Urinary bladder (tissue), 4 donors: ENCODE measurements around the gene SCAF4. TPM values are rescaled to one million over a fixed set of nuclear protein-coding genes. Genes with fewer than 3 reads are reported as not detected.

ENCODE experiments used
- DNase-seq: peaks from one replicate; pipeline ENCODE4 v3.0.0-alpha.2; 2015; ENCODE audit errors: extremely low spot score
- H3K27ac ChIP-seq: one replicate; pipeline ENCODE4 v1.5.1; 2013; ENCODE audit warnings: low read depth, mild to moderate bottlenecking, moderate library complexity
- H3K36me3 ChIP-seq: one replicate; pipeline ENCODE4 v1.6.1; 2013; ENCODE audit warnings: mild to moderate bottlenecking, moderate library complexity; ENCODE audit not compliant: insufficient read depth
- H3K4me1 ChIP-seq: one replicate; pipeline ENCODE4 v1.6.1; 2013; ENCODE audit warnings: mild to moderate bottlenecking, moderate library complexity; ENCODE audit not compliant: insufficient read depth
- H3K4me3 ChIP-seq: one replicate; pipeline ENCODE4 v1.5.1; 2013; ENCODE audit warnings: low read depth, low read length
- WGBS: extraction: QIAGEN DNeasy Blood & Tissue Kit; methylation state at CpG from one replicate; pipeline ENCODE4 v1.1.7; 2013; 5-methylcytosine and 5-hydroxymethylcytosine counted together
- polyA plus RNA-seq: library from polyadenylated mRNA; stranded (reverse); fragments of 200-250 nt; gene quantifications from one replicate; pipeline ENCODE4 v1.2.3, GENCODE V29; 2013
- total RNA-seq: library from RNA; depleted of rRNA; stranded (reverse); fragments of >200 nt; gene quantifications from one replicate; pipeline ENCODE4 v1.2.3, GENCODE V29; 2014
- donor health status: healthy with polysubstance abuse.
- donor health status: healthy.

The SCAF4 gene
- total and polyA plus RNA-seq, 2 donors: 14.4 to 19.6 TPM

GRCh38 chr21:31730712-31731055, 1.2 kb downstream of the SCAF4 start:
- H3K4me3 ChIP-seq: peak overlapping the region; percentile 89

GRCh38 chr21:31729622-31730343, 2.1 kb downstream of the SCAF4 start:
- 58% methylated on average over 4 of the region's 4 CpGs for WGBS
- Histone ChIP-seq H3K36me3 (no peaks in the 10 kb centered on the region), H3K4me3 (no peak overlapping the region), H3K27ac (no peak overlapping the region), H3K4me1 (peaks cover 3% of the 10 kb centered on the region)
- DNase-seq: no peak

More at GRCh38 chr21:31730712-31731055, 1.2 kb downstream of the SCAF4 start:
- Histone ChIP-seq H3K36me3 (no peaks in the 10 kb centered on the region), H3K4me1 (peaks cover 3% of the 10 kb centered on the region), H3K27ac (peak overlapping the region; percentile 96)
- under 1% methylated on average over 14 of the region's 14 CpGs for WGBS
- DNase-seq: no peak

- H3K4me3 ChIP-seq: no peak overlapping the region
- no peak overlapping the region for H3K27ac ChIP-seq
- DNase-seq: no peak
- WGBS: 53% methylated on average over 3 of the region's 3 CpGs
- peaks cover 3% of the 10 kb centered on the region for H3K4me1 ChIP-seq
- no peaks in the 10 kb centered on the region for H3K36me3 ChIP-seq
These were observed 3.0 kb downstream of the SCAF4 start for GRCh38 chr21:31728952-31729351.

GRCh38 chr21:31728191-31728590, 3.7 kb downstream of the SCAF4 start:
- Histone ChIP-seq H3K36me3 (no peaks in the 10 kb centered on the region), H3K4me1 (peaks cover 3% of the 10 kb centered on the region)
- no peak for DNase-seq

GRCh38 chr21:31727181-31727580, 4.7 kb downstream of the SCAF4 start:
- H3K36me3 ChIP-seq: no peaks in the 10 kb centered on the region
- peaks cover 3% of the 10 kb centered on the region for H3K4me1 ChIP-seq
- 78% methylated on average over 7 of the region's 7 CpGs for WGBS
- no peak for DNase-seq
- H3K27ac ChIP-seq: no peak overlapping the region
- H3K4me3 ChIP-seq: no peak overlapping the region

More at GRCh38 chr21:31728191-31728590, 3.7 kb downstream of the SCAF4 start:
- Histone ChIP-seq H3K27ac (no peak overlapping the region), H3K4me3 (no peak overlapping the region)
- WGBS: 89% methylated on average over 2 of the region's 2 CpGs

- Histone ChIP-seq H3K4me3 (no peak overlapping the region), H3K4me1 (peaks cover 3% of the 10 kb centered on the region), H3K27ac (no peak overlapping the region), H3K36me3 (no peaks in the 10 kb centered on the region)
- no peak for DNase-seq
- 97% methylated on average over 4 of the region's 4 CpGs for WGBS
These were observed 5.5 kb downstream of the SCAF4 start for GRCh38 chr21:31726407-31726806.

GRCh38 chr21:31725202-31725839, 6.6 kb downstream of the SCAF4 start:
- DNase-seq: no peak
- Histone ChIP-seq H3K27ac (no peak overlapping the region), H3K4me3 (no peak overlapping the region), H3K4me1 (peaks cover 6% of the 10 kb centered on the region), H3K36me3 (no peaks in the 10 kb centered on the region)
- WGBS: 88% methylated on average over 6 of the region's 6 CpGs

GRCh38 chr21:31724552-31724951, 7.4 kb downstream of the SCAF4 start:
- H3K36me3 ChIP-seq: no peaks in the 10 kb centered on the region
- WGBS: 88% methylated on average over 4 of the region's 4 CpGs
- no peak overlapping the region for H3K4me3 ChIP-seq
- H3K4me1 ChIP-seq: peaks cover 7% of the 10 kb centered on the region
- no peak for DNase-seq
- no peak overlapping the region for H3K27ac ChIP-seq

GRCh38 chr21:31721381-31721780, 10.5 kb downstream of the SCAF4 start:
- WGBS: 65% methylated on average over 4 of the region's 4 CpGs
- H3K4me1 ChIP-seq: peaks cover 4% of the 10 kb centered on the region

GRCh38 chr21:31720739-31721138, 11.2 kb downstream of the SCAF4 start:
- 51% methylated on average over 3 of the region's 3 CpGs for WGBS
- no peak overlapping the region for H3K27ac ChIP-seq
- peaks cover 4% of the 10 kb centered on the region for H3K4me1 ChIP-seq
- no peak for DNase-seq
- H3K4me3 ChIP-seq: no peak overlapping the region
- no peaks in the 10 kb centered on the region for H3K36me3 ChIP-seq

More at GRCh38 chr21:31721381-31721780, 10.5 kb downstream of the SCAF4 start:
- Histone ChIP-seq H3K36me3 (no peaks in the 10 kb centered on the region), H3K4me3 (no peak overlapping the region), H3K27ac (no peak overlapping the region)
- DNase-seq: no peak

GRCh38 chr21:31720330-31720729, 11.6 kb downstream of the SCAF4 start:
- no peak for DNase-seq
- Histone ChIP-seq H3K27ac (no peak overlapping the region), H3K36me3 (no peaks in the 10 kb centered on the region), H3K4me1 (peaks cover 4% of the 10 kb centered on the region), H3K4me3 (no peak overlapping the region)
- 48% methylated on average over 2 of the region's 2 CpGs for WGBS

- DNase-seq: no peak
- Histone ChIP-seq H3K4me1 (peaks cover 6% of the 10 kb centered on the region), H3K27ac (no peak overlapping the region), H3K36me3 (no peaks in the 10 kb centered on the region), H3K4me3 (no peak overlapping the region)
- 78% methylated on average over 2 of the region's 2 CpGs for WGBS
These were observed 15.8 kb downstream of the SCAF4 start for GRCh38 chr21:31716106-31716505.

GRCh38 chr21:31714741-31715365, 17.1 kb downstream of the SCAF4 start:
- H3K27ac ChIP-seq: no peak overlapping the region
- WGBS: 91% methylated on average over 5 of the region's 5 CpGs
- no peak for DNase-seq
- peaks cover 1% of the 10 kb centered on the region for H3K4me1 ChIP-seq
- no peak overlapping the region for H3K4me3 ChIP-seq
- H3K36me3 ChIP-seq: no peaks in the 10 kb centered on the region
